ENCODE results near the gene KRT71. TPM values are rescaled to one million over a fixed set of nuclear protein-coding genes. Genes with fewer than 3 reads are reported as not detected.

Gene KRT71
- total and polyA plus RNA-seq, 2 donors from 2014 or later = not detected

DNA sequence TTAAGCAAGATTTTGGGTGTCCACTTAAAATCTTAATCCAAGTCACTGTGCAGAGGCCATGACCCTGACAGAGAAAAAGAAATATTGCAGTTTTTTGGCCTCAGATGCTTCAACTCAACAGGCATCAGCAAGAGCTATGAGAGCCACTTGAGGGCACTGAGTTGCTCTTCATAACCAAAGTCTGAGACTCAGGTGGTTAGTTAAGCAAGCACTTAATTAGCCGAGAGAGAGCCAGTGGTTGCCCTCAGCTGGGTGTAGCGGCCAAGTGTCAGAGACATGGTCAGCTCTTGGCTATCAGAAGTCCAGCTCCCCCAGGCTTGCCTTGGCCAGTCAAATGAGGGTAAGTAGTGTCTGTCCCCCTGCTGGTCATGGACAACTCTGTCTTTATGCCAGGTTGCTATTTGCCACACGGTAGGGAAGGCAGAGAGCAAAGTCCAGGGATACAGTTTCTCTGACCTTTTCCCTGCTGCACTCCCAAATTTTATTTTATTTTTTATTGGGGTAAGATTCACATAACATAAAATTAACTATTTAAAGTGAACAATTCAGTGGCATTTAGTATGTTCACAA is 9.0 kb upstream of the KRT71 start:
- Histone ChIP-seq H3K27me3 (ENCODE audit: control insufficient read depth, insufficient read depth, low read length) (no peaks in the 10 kb centered on the region), H3K9ac (ENCODE audit: low read length in 3 of 3) (no peak overlapping the region), H3K4me1 (ENCODE audit: control insufficient read depth in 2 of 3, insufficient read depth in 2 of 3, low read depth in 1 of 3, low read length in 3 of 3) (no peaks in the 10 kb centered on the region), H3K27ac (ENCODE audit: low read depth in 2 of 2, low read length in 2 of 2) (no peak overlapping the region), H3K9me3 (ENCODE audit: control insufficient read depth in 2 of 3, insufficient read depth in 1 of 3, low read length in 3 of 3) (no peaks in the 10 kb centered on the region), H3K36me3 (ENCODE audit: control insufficient read depth in 2 of 3, insufficient read depth in 3 of 3, low read length in 3 of 3) (no peaks in the 10 kb centered on the region), H3K4me3 (ENCODE audit: low read length in 3 of 3) (no peak overlapping the region)
- intact Hi-C loops (cut with DNase I) = no loop called here
- TF ChIP-seq, protein P1, sequence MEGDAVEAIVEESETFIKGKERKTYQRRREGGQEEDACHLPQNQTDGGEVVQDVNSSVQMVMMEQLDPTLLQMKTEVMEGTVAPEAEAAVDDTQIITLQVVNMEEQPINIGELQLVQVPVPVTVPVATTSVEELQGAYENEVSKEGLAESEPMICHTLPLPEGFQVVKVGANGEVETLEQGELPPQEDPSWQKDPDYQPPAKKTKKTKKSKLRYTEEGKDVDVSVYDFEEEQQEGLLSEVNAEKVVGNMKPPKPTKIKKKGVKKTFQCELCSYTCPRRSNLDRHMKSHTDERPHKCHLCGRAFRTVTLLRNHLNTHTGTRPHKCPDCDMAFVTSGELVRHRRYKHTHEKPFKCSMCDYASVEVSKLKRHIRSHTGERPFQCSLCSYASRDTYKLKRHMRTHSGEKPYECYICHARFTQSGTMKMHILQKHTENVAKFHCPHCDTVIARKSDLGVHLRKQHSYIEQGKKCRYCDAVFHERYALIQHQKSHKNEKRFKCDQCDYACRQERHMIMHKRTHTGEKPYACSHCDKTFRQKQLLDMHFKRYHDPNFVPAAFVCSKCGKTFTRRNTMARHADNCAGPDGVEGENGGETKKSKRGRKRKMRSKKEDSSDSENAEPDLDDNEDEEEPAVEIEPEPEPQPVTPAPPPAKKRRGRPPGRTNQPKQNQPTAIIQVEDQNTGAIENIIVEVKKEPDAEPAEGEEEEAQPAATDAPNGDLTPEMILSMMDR (IDR thresholded peaks at IDR 0.05; ENCODE audit: borderline replicate concordance, extremely low read depth, insufficient read depth) = no peak
- DNase-seq (no peak), FAIRE-seq (no peak)

DNA sequence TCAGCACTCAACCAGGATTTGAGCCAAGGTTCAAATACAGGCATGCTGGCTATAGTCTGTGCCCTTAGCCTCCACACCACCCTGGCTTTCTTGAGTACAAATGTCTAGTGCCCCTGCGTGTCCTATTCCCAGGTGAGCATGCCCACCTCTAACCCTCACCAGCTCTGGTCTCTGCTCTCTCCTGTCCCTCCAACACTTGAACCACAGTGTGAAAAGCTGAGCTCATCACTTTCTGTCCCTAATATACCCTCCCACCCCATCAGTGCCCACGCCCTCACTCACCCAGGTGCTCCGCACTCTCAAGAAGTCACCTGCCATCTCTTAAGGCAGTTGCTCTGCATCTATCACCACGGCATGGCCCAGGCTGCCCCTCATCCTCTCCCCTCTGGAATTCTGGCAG is 7.0 kb upstream of the KRT71 start:
- no peaks in the 10 kb centered on the region for H3K27me3 ChIP-seq (ENCODE audit: control insufficient read depth, insufficient read depth, low read length)
- TF ChIP-seq, protein P1 (IDR thresholded peaks at IDR 0.05; ENCODE audit: borderline replicate concordance, extremely low read depth, insufficient read depth) = no peak

DNA sequence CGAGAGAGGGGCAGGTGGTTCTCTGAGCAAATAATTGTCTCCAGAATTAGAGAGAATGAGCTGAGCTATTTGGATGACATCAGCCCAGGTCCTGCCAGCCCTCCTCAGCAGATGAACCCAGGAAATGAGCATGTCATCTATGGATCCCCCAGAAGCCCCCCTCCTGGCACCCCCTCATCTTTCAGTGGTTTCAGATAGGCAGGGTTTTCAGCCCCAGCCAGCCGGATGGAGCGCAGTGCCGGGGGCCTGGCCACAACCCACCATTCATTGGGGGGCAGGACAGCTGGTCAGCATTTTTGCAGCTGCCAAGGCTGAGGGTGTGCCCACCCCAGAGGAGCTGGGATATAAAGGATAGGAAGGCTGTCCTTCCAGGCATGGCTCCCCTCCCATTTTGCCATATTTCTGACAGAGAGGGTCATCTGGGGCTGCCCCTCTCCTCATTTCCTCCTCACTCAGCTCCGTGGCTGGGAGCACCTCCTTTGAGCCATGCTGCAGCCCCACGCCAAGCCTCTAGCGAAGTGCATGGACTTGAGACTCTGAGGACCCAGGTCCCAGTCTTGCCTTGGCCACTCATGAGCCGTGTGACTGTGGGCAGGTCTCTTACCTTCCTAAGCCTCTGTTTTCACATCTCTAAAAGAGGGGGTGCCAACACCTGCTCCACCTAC is 6.0 kb upstream of the KRT71 start:
- Histone ChIP-seq H3K4me3 (ENCODE audit: low read length in 3 of 3) (no peak overlapping the region), H3K27me3 (ENCODE audit: control insufficient read depth, insufficient read depth, low read length) (no peaks in the 10 kb centered on the region), H3K27ac (ENCODE audit: low read depth in 2 of 2, low read length in 2 of 2) (no peak overlapping the region), H3K36me3 (ENCODE audit: control insufficient read depth in 2 of 3, insufficient read depth in 3 of 3, low read length in 3 of 3) (no peaks in the 10 kb centered on the region), H3K9ac (ENCODE audit: low read length in 3 of 3) (no peak overlapping the region), H3K9me3 (ENCODE audit: control insufficient read depth in 2 of 3, insufficient read depth in 1 of 3, low read length in 3 of 3) (no peaks in the 10 kb centered on the region), H3K4me1 (ENCODE audit: control insufficient read depth in 2 of 3, insufficient read depth in 2 of 3, low read depth in 1 of 3, low read length in 3 of 3) (no peaks in the 10 kb centered on the region)
- no peak for FAIRE-seq
- TF ChIP-seq, protein P1 (IDR thresholded peaks at IDR 0.05; ENCODE audit: borderline replicate concordance, extremely low read depth, insufficient read depth) = no peak
- peak in 1 of 5 donors; percentile 62 for DNase-seq
- intact Hi-C loops (cut with DNase I) = no loop called here

More for the DNA sequence above, 7.0 kb upstream of the KRT71 start:
- no peak for DNase-seq
- Histone ChIP-seq H3K9me3 (ENCODE audit: control insufficient read depth in 2 of 3, insufficient read depth in 1 of 3, low read length in 3 of 3) (no peaks in the 10 kb centered on the region), H3K36me3 (ENCODE audit: control insufficient read depth in 2 of 3, insufficient read depth in 3 of 3, low read length in 3 of 3) (no peaks in the 10 kb centered on the region), H3K4me1 (ENCODE audit: control insufficient read depth in 2 of 3, insufficient read depth in 2 of 3, low read depth in 1 of 3, low read length in 3 of 3) (no peaks in the 10 kb centered on the region), H3K9ac (ENCODE audit: low read length in 3 of 3) (no peak overlapping the region), H3K27ac (ENCODE audit: low read depth in 2 of 2, low read length in 2 of 2) (no peak overlapping the region), H3K4me3 (ENCODE audit: low read length in 3 of 3) (no peak overlapping the region)
- intact Hi-C loops (cut with DNase I) = no loop called here
- no peak for FAIRE-seq
